ENCODE data around the gene HYAL2. TPM values are rescaled to one million over a fixed set of nuclear protein-coding genes. Genes with fewer than 3 reads are reported as not detected.

The HYAL2 gene
- total and polyA plus RNA-seq, 2 of the 8 experiments (the other 6 are each of a cell fraction or from before 2014, with no cell fraction given), result 51.9 to 176 TPM

DNA sequence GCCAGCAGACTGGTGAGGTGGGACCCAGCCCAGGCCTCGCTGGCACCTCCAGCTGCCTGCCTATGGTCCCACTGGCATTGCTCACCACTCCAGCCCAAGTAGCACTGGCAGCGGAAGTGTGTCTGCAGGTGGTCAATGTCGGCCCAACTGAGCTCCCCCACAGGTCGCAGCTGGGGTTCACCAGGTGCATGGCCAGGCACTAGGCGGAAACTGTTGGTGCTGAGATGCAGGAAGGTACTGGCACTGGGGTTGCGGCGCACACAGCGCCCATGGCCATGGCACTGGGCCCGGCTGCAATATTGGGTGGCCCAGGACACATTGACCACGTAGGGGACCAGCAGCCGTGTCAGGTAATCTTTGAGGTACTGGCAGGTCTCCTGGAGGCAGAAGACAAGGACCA, 4.4 kb downstream of the HYAL2 start:
- Histone ChIP-seq H3K4me2 (ENCODE audit: insufficient read depth in 1 of 2, low read depth in 2 of 2, low read length in 2 of 2) (no peak overlapping the region), H2BK5ac (ENCODE audit: low read depth, low read length) (no peak overlapping the region), H3K4me1 (replicated peaks in 1 of 4; ENCODE audit: control insufficient read depth in 3 of 4, insufficient read depth in 4 of 4, low read length in 3 of 4) (peaks cover 0 to 22% (median 16%) of the 10 kb centered on the region in 4 experiments; a peak in 6 of 7 replicates), H3K4me3 (ENCODE audit: extremely low read depth in 1 of 4, insufficient read depth in 2 of 4, low read depth in 3 of 4, low read length in 4 of 4) (no peak overlapping the region), H3K9ac (replicated peaks in 1 of 4; ENCODE audit: extremely low read depth in 1 of 4, low read depth in 3 of 4, low read length in 3 of 4) (no peak overlapping the region), H3K9me3 (ENCODE audit: insufficient read depth in 2 of 2, low read depth in 1 of 2, low read length in 1 of 2) (no peaks in the 10 kb centered on the region; a peak in 1 of 4 replicates), H3K23me2 (ENCODE audit: low read depth, low read length) (peaks cover 17% of the 10 kb centered on the region), H4K91ac (replicated peaks; ENCODE audit: insufficient read length, low read length) (no peak overlapping the region), H3K18ac (ENCODE audit: extremely low read depth, low read length) (no peak overlapping the region), H2AFZ (ENCODE audit: low read length) (no peak overlapping the region), H4K8ac (ENCODE audit: extremely low read depth, insufficient read depth, low read length) (0 out of 2 replicates have a peak overlapping the region, but pooled peaks have one; percentile 7), H4K5ac (ENCODE audit: insufficient read length, low read depth, low read length) (no peak overlapping the region), H3K4ac (replicated peaks; ENCODE audit: insufficient read length, low read depth, low read length) (no peak overlapping the region), H3K27me3 (replicated peaks in 1 of 4; ENCODE audit: control insufficient read depth in 3 of 4, extremely low read depth in 1 of 4, insufficient read depth in 3 of 4, low read length in 3 of 4) (no peaks in the 10 kb centered on the region), H3K23ac (ENCODE audit: insufficient read length) (no peak overlapping the region), H2AK5ac (ENCODE audit: low read depth, low read length) (no peak overlapping the region), H2BK20ac (ENCODE audit: low read length) (no peak overlapping the region), H3K56ac (replicated peaks; ENCODE audit: insufficient read length, low read depth, low read length) (no peak overlapping the region), H2BK12ac (ENCODE audit: low read depth, low read length) (no peak overlapping the region), H4K20me1 (replicated peaks in 1 of 2; ENCODE audit: control insufficient read depth in 1 of 2, insufficient read depth in 2 of 2, low read length in 2 of 2) (peaks cover 19 to 35% of the 10 kb centered on the region in 2 experiments), H2BK15ac (ENCODE audit: low read length) (0 out of 2 replicates have a peak overlapping the region, but pooled peaks have one; percentile 10), H2BK120ac (replicated peaks; ENCODE audit: low read depth, low read length) (no peak overlapping the region), H3K79me1 (ENCODE audit: low read depth, low read length) (peaks cover 20% of the 10 kb centered on the region), H3K79me2 (ENCODE audit: control insufficient read depth in 1 of 2, insufficient read depth in 2 of 2, low read length in 2 of 2) (peaks cover 0 to 25% of the 10 kb centered on the region in 2 experiments; a peak in 3 of 4 replicates), H3K27ac (ENCODE audit: low read depth, low read length) (no peak overlapping the region), H3K14ac (ENCODE audit: insufficient read length) (no peak overlapping the region), H3K36me3 (ENCODE audit: control insufficient read depth in 2 of 4, insufficient read depth in 4 of 4, low read length in 3 of 4) (peaks cover 16 to 34% (median 28%) of the 10 kb centered on the region in 4 experiments)
- POLR2A ChIA-PET (ENCODE audit: partially characterized antibody), result interaction anchor here (0.7 to 12.6 kb wide), 6 partner anchors 12 to 34 kb away, joined by 3 to 149 read pairs (median 6); partner anchors contain the start of genes HYAL1, HYAL3, IFRD2 and NAA80
- TF ChIP-seq RXRA (IDR thresholded peaks at IDR 0.05; ENCODE audit: insufficient read depth, low read depth, low read length) (no peak), RAD21 (IDR thresholded peaks at IDR 0.05 in 1 of 2, conservative IDR thresholded peaks at IDR 0.05 in 1 of 2; ENCODE audit: low read depth in 2 of 2, low read length in 2 of 2) (no peak), KDM4A (IDR thresholded peaks at IDR 0.05; ENCODE audit: low read depth, low read length, severe bottlenecking) (no peak), CREB1 (IDR thresholded peaks at IDR 0.05) (no peak), SRF (IDR thresholded peaks at IDR 0.05; ENCODE audit: low read depth, low read length) (no peak), FOSL1 (IDR thresholded peaks at IDR 0.05; ENCODE audit: insufficient read depth, low read depth, low read length) (no peak), EGR1 (IDR thresholded peaks at IDR 0.05; ENCODE audit: borderline replicate concordance, low read depth, low read length) (no peak), CTBP2 (IDR thresholded peaks at IDR 0.05; ENCODE audit: borderline replicate concordance, insufficient read depth, insufficient read length, low read length) (no peak), TBP (IDR thresholded peaks at IDR 0.05; ENCODE audit: low read depth, low read length) (no peak), CBX5 (IDR thresholded peaks at IDR 0.05; ENCODE audit: low read depth, low read length) (no peak)
- TF ChIP-seq, protein P1, sequence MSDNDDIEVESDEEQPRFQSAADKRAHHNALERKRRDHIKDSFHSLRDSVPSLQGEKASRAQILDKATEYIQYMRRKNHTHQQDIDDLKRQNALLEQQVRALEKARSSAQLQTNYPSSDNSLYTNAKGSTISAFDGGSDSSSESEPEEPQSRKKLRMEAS (IDR thresholded peaks at IDR 0.05), result no peak
- FAIRE-seq (no peak), DNase-seq (ENCODE audit: low read depth in 1 of 2, low spot score in 2 of 2) (no peak)
- WGBS, 2 experiments (ENCODE audit: extremely low coverage in 1 of 2, insufficient coverage in 1 of 2, insufficient read length in 1 of 2, insufficient replicate concordance in 2 of 2, low coverage in 1 of 2, low lambda C conversion rate in 2 of 2, missing lambda C conversion rate in 1 of 2), result 95% methylated on average over 11 of the region's 11 CpGs; no CpG with 5 or more reads in 1 of the 2 experiments
- CTCF ChIA-PET (ENCODE audit: partially characterized antibody), result interaction anchor here (0.6 to 3.9 kb wide), 8 partner anchors 10 to 139 kb away, joined by 3 to 17 read pairs (median 4); partner anchors contain the start of genes HYAL1 and TUSC2
